Nephron progenitor cell (in vitro differentiated cells): ENCODE data around the gene VPS26A.

ENCODE experiments used
- DNase-seq: peaks from one replicate; pipeline ENCODE4 v3.0.0; 2021
- H3K27ac Mint-ChIP-seq: 2 replicates; pipeline ENCODE4 v1.8.0; 2021; ENCODE audit warnings: mild to moderate bottlenecking, moderate library complexity, mixed read lengths
- H3K27me3 Mint-ChIP-seq: 2 replicates; pipeline ENCODE4 v1.8.0; 2021; ENCODE audit warnings: mild to moderate bottlenecking, low read depth, mixed read lengths; ENCODE audit not compliant: poor library complexity
- H3K36me3 Mint-ChIP-seq: 2 replicates; pipeline ENCODE4 v1.8.0; 2021; ENCODE audit warnings: low read depth, mixed read lengths
- H3K4me1 Mint-ChIP-seq: 2 replicates; pipeline ENCODE4 v1.8.0; 2021; ENCODE audit warnings: mixed read lengths
- H3K4me3 Mint-ChIP-seq: 2 replicates; pipeline ENCODE4 v1.8.0; 2021; ENCODE audit warnings: mild to moderate bottlenecking, moderate library complexity, mixed read lengths
- H3K9me3 Mint-ChIP-seq: 2 replicates; pipeline ENCODE4 v1.8.0; 2021; ENCODE audit warnings: mild to moderate bottlenecking, moderate library complexity, mixed read lengths
- TF ChIP-seq, protein P1 (sequence below): fragments of 200-600 bp; sonication (generic); IDR thresholded peaks from 2 replicates; pipeline ENCODE4 v1.5.0; 2021; ENCODE audit warnings: antibody characterized with exemption

Gene VPS26A

DNA sequence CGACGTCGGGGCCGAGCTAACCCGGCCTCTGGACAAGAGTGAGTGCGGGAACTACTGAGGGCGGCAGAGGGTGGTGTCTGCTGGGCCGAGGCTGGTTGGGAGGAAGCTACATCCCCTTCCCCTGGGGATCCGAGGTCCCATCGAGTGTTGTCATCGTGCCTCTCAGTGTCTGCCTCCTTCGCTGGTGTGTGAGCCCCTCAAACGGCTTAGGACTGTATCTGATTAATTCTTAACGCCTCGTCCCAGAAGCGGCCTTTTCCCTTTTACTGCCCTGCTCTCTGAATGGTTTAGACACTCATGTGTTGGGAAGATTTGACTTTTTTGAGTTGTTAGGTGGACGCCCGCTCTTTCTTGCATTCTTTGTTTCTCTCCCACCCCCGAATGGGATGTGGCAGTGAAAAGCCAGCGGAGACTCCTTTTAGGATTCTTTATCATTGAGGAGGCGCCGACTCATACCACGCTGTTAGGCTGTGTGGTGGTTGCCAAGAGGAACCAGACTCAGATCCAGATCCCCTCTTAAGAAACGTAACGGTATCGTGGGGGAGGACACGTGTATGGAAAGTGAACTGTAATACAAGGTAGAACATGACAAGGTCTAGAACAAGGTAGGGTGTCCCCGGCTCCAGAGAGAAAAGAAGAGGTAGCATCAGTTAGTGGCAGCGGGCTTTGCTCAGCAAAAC lies 56.7 kb downstream of the VPS26A start:
- peaks cover under 1% of the 10 kb centered on the region for H3K36me3 Mint-ChIP-seq
- DNase-seq = peak; percentile 9
- H3K9me3 Mint-ChIP-seq = no peaks in the 10 kb centered on the region
- peaks cover 31% of the 10 kb centered on the region for H3K4me1 Mint-ChIP-seq
- TF ChIP-seq, protein P1, sequence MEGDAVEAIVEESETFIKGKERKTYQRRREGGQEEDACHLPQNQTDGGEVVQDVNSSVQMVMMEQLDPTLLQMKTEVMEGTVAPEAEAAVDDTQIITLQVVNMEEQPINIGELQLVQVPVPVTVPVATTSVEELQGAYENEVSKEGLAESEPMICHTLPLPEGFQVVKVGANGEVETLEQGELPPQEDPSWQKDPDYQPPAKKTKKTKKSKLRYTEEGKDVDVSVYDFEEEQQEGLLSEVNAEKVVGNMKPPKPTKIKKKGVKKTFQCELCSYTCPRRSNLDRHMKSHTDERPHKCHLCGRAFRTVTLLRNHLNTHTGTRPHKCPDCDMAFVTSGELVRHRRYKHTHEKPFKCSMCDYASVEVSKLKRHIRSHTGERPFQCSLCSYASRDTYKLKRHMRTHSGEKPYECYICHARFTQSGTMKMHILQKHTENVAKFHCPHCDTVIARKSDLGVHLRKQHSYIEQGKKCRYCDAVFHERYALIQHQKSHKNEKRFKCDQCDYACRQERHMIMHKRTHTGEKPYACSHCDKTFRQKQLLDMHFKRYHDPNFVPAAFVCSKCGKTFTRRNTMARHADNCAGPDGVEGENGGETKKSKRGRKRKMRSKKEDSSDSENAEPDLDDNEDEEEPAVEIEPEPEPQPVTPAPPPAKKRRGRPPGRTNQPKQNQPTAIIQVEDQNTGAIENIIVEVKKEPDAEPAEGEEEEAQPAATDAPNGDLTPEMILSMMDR = no peak
- H3K4me3 Mint-ChIP-seq = peak overlapping the region; percentile 95
- H3K27me3 Mint-ChIP-seq = no peaks in the 10 kb centered on the region
- peak overlapping the region; percentile 100 for H3K27ac Mint-ChIP-seq

DNA sequence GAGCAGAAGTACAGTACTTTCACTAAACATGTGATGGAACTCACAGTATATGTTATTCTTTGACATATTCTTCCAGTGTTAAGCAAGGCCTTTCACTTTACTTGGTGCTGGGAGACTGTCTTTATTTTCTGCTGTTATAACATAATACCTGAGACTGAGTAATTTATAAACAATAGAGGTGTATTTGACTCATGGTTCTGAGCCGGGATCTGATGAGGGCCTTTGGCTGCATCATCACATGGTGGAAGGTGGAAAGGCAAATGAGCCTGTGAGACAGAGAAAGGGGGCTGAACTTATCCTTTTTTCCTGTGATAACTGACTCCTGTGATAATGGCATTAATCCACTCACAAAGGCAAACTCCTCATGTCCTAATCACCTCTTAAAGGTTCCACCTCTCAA lies 57.5 kb downstream of the VPS26A start:
- no peaks in the 10 kb centered on the region for H3K9me3 Mint-ChIP-seq
- TF ChIP-seq, protein P1 = no peak
- peaks cover 31% of the 10 kb centered on the region for H3K4me1 Mint-ChIP-seq
- H3K27ac Mint-ChIP-seq = peak overlapping the region; percentile 50
- peaks cover 8% of the 10 kb centered on the region for H3K36me3 Mint-ChIP-seq
- H3K27me3 Mint-ChIP-seq = no peaks in the 10 kb centered on the region
- peak overlapping the region; percentile 95 for H3K4me3 Mint-ChIP-seq
- DNase-seq = no peak

DNA sequence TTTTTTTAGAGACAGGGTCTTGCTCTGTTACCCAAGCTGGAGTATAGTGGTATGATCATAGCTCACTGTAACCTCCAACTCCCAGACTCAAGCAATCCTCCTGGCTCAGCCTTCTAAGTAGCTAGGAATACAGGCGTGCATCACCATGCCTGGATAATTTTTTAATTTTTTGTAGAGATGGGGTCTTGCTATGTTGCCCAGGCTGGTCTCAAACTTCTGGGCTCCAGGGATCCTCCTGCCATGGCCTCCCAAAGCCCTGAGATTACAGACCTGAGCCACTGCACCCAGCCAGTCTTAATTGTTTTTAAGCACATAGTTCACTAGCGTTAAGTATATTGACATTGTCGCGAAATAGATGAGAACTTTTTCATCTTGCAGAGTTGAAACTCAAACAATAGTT lies 58.0 kb downstream of the VPS26A start:
- Mint-ChIP-seq H3K27me3 (no peaks in the 10 kb centered on the region), H3K4me1 (peaks cover 31% of the 10 kb centered on the region), H3K36me3 (peaks cover 14% of the 10 kb centered on the region), H3K4me3 (peak overlapping the region; percentile 95), H3K27ac (no peak overlapping the region), H3K9me3 (no peaks in the 10 kb centered on the region)
- DNase-seq = no peak
- TF ChIP-seq, protein P1 = no peak

DNA sequence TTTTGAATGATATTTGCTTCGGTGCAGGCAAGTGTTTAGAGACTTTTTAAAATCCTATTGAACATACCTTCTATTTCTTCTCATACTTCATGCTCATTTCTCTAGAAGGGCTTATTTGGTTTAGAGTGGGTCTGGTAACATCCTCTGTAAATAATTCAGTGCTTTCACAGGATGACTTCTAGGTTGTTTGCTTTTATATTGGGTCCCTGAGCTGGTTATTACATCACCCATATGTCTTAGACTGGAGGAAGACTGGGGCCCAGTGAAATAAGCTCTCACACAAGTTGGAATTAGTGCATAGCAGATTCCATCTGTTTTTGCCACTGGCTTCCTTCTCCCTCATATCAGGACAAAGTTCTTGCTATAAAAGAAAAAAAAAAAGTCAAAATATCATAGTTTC lies 62.5 kb downstream of the VPS26A start:
- peaks cover 51% of the 10 kb centered on the region for H3K36me3 Mint-ChIP-seq
- peaks cover 9% of the 10 kb centered on the region for H3K4me1 Mint-ChIP-seq
- no peak overlapping the region for H3K4me3 Mint-ChIP-seq
- no peak overlapping the region for H3K27ac Mint-ChIP-seq
- no peaks in the 10 kb centered on the region for H3K27me3 Mint-ChIP-seq
- no peak for DNase-seq
- TF ChIP-seq, protein P1 = no peak
- no peaks in the 10 kb centered on the region for H3K9me3 Mint-ChIP-seq

DNA sequence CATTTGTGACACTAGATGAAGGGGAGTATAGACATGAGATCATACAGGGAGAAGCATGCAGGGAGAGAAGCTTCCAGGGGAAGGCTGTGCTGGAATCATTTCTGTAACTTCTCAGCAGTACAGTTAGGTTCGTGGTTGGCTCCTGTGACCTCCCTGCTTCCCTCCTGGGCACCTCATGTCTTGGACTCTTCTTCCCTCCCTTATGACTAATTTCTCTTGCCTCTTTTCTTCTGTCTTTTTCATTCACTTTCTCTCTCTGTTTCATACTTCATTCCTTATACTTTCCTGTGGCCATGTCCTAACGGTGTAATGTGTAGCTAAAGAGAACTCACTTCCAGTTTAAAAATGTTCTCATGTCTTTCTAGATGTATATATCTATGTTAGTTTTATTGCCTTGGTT lies 77.1 kb downstream of the VPS26A start:
- Mint-ChIP-seq H3K4me3 (no peak overlapping the region), H3K27me3 (no peaks in the 10 kb centered on the region), H3K9me3 (no peaks in the 10 kb centered on the region), H3K4me1 (no peaks in the 10 kb centered on the region), H3K27ac (no peak overlapping the region), H3K36me3 (peaks cover 29% of the 10 kb centered on the region)
- TF ChIP-seq, protein P1 = no peak
- no peak for DNase-seq

DNA sequence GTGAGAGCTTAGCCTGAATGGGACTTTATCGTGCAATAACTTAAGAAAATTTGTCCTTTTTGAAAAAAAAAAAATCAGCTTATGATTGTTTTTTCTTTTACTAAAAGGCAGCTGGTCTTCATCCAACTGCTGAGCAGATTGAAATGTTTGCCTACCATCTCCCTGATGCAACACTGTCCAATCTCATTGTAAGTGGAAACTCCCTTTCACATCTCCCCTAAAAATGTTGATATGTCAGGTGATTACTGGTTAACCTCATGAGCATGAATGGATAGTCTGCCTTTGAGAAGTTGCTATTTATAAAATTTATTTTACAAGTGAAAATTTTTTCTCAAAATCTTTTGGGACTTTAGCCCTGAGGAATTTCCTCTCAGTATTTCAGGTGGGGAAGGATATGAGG lies 78.4 kb downstream of the VPS26A start:
- Mint-ChIP-seq H3K36me3 (peaks cover 34% of the 10 kb centered on the region), H3K27ac (no peak overlapping the region), H3K4me3 (no peak overlapping the region), H3K27me3 (no peaks in the 10 kb centered on the region), H3K9me3 (no peaks in the 10 kb centered on the region), H3K4me1 (no peaks in the 10 kb centered on the region)
- DNase-seq = no peak
- TF ChIP-seq, protein P1 = no peak
